NCI-H226 (cell line): ENCODE data around the gene KIAA0825.

Experiments used
- DNase-seq: peaks from one replicate; pipeline ENCODE4 v3.0.0-alpha.2; 2015

KIAA0825 gene

GRCh38 chr5:94281236-94281801, 337.1 kb downstream of the KIAA0825 start:
- no peak for DNase-seq

- DNase-seq = no peak
These were observed 341.7 kb downstream of the KIAA0825 start for GRCh38 chr5:94276751-94277150.

GRCh38 chr5:94276048-94276447, 342.4 kb downstream of the KIAA0825 start:
- no peak for DNase-seq

- DNase-seq = no peak
These were observed 343.7 kb downstream of the KIAA0825 start for GRCh38 chr5:94274707-94275106.

GRCh38 chr5:94268226-94268625, 350.2 kb downstream of the KIAA0825 start:
- DNase-seq = no peak

GRCh38 chr5:94267350-94267899, 351.0 kb downstream of the KIAA0825 start:
- no peak for DNase-seq

GRCh38 chr5:94266170-94266569, 352.2 kb downstream of the KIAA0825 start:
- no peak for DNase-seq

- DNase-seq = no peak
These were observed 355.3 kb downstream of the KIAA0825 start for GRCh38 chr5:94263068-94263467.

- DNase-seq = no peak
These were observed 358.3 kb downstream of the KIAA0825 start for GRCh38 chr5:94260096-94260495.

- DNase-seq = no peak
These were observed 364.2 kb downstream of the KIAA0825 start for GRCh38 chr5:94254214-94254613.

GRCh38 chr5:94250985-94251384, 367.4 kb downstream of the KIAA0825 start:
- no peak for DNase-seq

- no peak for DNase-seq
These were observed 369.0 kb downstream of the KIAA0825 start for GRCh38 chr5:94249430-94249829.

GRCh38 chr5:94248175-94248875, 370.1 kb downstream of the KIAA0825 start:
- no peak for DNase-seq

GRCh38 chr5:94245608-94246007, 372.8 kb downstream of the KIAA0825 start:
- no peak for DNase-seq

GRCh38 chr5:94244921-94245320, 373.5 kb downstream of the KIAA0825 start:
- peak; percentile 18 for DNase-seq

- peak; percentile 38 for DNase-seq
These were observed 374.8 kb downstream of the KIAA0825 start for GRCh38 chr5:94243612-94244011.

GRCh38 chr5:94240993-94241651, 377.3 kb downstream of the KIAA0825 start:
- DNase-seq = peak; percentile 45

GRCh38 chr5:94240596-94240992, 377.8 kb downstream of the KIAA0825 start:
- peak; percentile 41 for DNase-seq

- no peak for DNase-seq
These were observed 378.3 kb downstream of the KIAA0825 start for GRCh38 chr5:94240134-94240533.

GRCh38 chr5:94239266-94239665, 379.1 kb downstream of the KIAA0825 start:
- no peak for DNase-seq

GRCh38 chr5:94234987-94235386, 383.4 kb downstream of the KIAA0825 start:
- DNase-seq = no peak

- DNase-seq = no peak
These were observed 389.6 kb downstream of the KIAA0825 start for GRCh38 chr5:94228791-94229190.

- DNase-seq = no peak
These were observed 395.2 kb downstream of the KIAA0825 start for GRCh38 chr5:94223235-94223634.

GRCh38 chr5:94218374-94218773, 400.0 kb downstream of the KIAA0825 start:
- DNase-seq = peak; percentile 94
